HG02870 (cell line): ENCODE measurements around the gene GARIN6.
"Not testable (repeated sequence)": the region's sequence is repeated elsewhere in the genome, so short reads cannot be mapped to it uniquely, and the experiment has no call there.

Experiments used
- ATAC-seq: cut with Tn5 transposase; IDR thresholded peaks from one replicate; pipeline ENCODE4 v1.9.1; 2021; ENCODE audit warnings: mild to moderate bottlenecking, moderate library complexity; ENCODE audit not compliant: unreplicated experiment

GARIN6 gene

DNA sequence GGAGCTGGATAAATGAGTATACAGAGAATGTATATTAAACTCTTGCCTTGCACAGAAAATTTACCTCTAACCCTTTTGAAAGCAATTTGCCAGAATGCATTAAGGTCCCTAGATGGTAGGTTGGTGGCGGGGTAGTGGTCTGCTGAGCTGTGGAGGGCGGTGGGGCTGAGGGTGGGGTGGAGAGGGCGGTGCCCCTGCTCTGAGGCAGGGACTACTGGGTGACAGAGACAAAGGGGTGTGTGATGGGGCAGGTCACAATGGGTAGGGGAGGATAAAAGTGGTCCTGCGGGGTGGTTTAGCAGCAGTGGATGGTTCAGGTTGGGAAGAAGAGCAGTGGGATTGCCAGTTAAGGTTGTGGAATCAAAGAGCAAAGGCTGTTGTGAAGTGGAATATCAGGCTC lies at the start of gene GARIN6:
Gene GARIN6, plus strand, starts transcription at position 301 of the 400 bp plus-strand sequence. CDS start 422 bp downstream, outside the sequence.
- no peak for ATAC-seq

DNA sequence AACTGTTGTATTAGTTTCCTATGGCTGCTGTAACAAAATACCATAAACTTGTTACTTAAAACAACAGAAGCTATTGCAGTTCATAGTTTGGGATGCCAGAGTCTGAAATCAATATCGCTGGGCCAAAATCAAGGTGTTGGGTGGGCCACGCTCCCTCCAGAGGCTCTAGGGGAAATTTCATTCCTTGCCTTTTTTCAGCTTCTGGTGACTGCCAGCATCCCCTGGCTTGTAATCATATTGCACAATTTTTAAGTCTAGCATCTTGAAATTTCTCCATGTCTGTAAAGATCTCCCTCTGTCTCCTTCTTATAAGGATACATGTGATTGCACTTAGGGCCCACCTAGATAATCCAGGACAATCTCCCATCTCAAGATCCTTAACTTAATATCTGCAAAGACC lies 48.8 kb upstream of the GARIN6 start:
- ATAC-seq, result no peak

DNA sequence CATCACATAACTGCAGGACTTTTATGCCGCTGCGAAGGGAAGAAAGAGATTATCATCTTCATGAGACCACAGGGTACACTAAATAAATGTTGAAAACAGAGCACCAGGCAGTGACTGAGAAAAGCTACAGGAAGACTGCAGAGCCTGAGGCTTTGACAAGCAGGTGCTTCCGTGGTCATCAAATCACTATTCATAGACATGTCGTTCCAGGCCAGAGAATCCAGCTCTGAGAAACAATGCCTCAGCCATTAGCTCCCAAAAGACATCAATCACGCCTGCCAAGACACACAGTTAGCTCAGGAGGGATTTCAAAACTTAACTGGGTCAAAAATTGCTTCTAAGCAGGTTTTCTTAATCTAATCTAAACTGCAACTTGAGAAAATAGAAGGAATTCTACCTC lies 47.2 kb upstream of the GARIN6 start:
- ATAC-seq, result no peak

DNA sequence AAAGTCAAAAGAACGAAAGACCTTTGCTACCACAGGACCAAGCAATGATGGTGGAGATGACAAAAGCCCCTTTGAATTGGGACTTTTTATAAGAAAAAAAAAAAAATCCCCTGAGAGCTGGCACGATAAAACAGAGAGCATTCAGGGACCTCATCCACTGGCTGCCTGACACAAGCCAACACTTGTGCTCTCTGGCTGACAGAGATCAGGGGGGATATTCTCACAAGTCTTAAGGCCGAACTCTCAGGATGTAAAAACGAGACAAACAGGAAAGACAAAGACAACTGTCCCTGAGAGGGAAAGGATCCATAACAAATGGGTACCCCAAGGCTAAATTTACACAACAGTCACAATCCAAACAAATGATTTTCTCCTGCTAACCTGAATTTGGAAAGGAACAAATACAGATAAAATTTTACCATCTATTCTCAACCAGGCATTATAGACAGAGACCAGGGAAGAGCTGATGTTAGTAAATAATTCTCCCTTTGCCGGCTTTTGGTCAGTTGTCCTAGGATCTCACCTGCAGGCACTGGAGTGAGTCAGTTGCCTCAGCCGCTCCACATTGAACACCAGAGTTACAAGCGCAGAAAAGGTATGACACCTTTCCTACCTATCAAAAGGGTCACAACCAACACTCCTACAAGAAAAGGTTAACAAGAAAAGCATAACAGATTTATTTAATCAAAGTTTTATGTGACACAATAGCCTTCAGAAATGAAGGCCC lies 37.9 kb upstream of the GARIN6 start:
- no peak for ATAC-seq

DNA sequence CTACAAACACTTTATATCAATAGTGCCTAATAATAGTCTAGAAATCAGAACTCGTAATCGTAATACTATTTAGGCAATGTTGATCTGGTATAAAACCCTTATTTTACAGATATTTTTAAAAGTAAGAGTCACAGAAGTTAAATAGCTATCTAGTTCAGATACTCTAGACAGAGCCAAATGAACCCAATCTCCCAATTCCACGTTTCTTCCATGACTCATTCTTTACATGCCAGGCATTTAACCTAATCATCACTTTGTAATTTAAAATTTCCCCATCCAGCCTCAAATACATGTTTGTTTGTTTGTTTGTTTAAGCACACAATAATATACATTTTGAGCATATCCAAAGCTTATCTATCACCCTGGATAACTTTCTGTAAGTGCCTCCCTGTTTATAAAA lies 36.4 kb upstream of the GARIN6 start:
- no peak for ATAC-seq

DNA sequence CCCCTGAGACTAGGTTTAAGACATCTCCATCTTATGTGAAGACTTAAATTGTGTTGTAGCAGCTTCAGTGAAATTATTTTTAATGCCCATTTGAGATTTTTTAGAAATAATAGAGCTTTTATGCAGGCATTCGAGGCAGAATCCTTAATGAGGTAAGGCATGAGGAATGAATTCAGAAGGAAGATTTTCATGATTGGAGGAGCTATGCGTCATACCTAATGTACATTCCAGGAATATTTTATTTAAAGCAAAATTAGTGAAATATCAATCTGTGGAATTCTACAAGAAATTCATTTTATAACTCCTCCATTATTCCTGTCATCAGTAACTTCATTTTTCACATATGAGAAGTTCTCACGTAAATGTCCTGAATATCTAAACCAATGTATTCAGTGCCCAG lies 36.0 kb upstream of the GARIN6 start:
- no peak for ATAC-seq

DNA sequence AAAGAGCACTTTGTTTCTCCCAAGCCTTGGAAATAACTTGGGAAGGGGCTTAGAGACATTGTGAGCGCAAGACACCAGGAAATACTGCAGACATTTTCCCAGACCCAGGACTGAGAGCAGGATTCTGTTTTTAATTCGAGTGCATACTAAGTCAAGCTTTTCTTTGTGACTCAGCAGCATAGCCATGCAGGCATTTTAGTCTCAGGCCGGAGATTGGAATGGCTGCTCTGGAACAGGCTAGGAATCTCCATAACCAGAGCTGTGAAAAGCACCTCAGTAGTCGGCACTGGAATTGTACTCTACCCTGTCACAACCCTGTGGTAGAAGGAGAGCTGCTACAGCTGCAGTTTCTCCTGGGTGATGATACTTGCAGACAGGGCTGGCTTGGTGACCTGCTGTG lies 28.9 kb upstream of the GARIN6 start:
- no peak for ATAC-seq

DNA sequence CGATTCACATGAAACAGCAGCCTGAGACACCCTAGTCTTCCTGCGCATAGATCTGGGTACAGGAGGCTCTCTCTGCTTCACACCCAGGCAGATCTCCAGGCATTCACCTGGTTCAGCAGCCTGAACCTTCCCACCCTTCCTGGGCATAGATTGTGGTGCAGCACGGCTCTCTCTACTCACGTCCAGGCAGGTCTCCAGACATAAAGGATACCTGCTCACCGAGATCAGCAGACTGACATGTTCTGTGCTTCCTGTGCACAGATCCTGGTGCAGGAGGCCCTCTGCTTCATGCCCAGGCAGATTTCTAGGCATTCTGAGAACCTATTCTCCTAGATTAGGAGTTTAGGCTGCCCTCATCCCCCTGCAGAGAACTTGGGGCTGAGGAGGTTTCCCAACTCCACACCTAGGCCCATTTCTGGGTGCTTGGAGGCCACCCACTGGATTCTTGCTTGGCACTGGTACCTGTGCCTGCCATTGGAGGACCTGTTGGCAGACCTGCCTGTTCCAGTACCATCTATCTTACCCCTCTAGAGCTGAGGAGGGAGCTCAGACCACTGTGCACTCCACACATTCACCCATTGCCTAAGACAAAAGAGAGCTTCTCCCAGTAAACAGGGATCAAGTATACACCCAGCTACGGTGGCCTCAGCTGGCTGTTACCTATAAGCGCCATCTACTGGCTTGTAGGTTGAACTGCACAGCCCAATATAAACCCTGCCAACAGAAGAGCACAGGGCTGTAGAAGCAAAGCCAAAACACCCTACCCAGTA lies 28.0 kb upstream of the GARIN6 start:
- ATAC-seq, result peak; percentile 97

DNA sequence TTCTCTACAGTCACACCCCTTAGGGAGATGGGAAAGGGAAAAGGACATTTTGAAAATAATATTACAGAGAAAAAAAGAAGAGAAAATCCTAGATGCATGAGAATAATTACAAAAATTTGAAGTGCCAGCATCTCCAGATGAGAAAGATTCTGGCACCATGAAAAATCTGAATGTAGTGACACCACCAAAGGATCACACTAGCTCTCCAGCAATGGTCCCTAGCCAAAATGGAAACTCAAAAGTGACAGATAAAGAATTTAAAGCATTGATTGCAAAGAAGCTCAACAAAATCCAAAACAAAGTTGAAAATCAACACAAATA lies 27.4 kb upstream of the GARIN6 start:
- no peak for ATAC-seq

DNA sequence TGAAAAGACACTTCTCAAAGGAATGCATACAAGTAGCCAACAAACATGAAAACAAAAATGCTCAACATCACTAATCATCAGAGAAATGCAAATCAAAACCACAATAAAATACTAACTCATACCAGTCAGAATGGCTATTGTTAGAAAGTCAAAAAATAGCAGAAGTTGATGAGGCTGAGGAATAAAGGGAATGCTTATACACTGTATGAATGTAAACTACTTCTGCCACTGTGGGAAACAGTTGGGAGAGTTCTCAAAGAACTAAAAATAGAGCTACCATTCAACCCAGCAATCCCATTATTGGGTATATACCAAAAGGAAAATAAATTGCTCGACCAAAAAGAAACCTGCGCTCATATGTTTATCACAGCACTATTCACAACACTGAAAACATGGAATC lies 23.0 kb upstream of the GARIN6 start:
- ATAC-seq, result not testable (repeated sequence)

DNA sequence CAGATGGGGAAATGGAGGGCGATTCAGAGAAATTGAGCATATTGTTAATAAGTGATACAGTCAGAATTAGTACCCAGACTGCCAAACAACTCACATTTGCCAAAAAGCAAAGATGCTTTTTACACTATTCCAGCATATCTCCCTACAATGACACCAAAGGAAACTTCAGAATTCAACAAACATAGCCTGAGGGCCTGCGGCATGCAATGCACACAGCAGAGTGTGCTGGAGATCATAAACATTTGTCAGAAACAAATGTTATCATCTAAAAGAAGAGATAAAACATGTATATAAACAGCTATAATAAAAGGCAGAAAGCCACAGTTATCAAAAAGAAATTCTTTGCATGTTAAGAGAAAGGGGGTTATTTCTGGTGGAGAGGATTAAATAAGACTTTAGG lies 20.1 kb upstream of the GARIN6 start:
- ATAC-seq, result no peak

DNA sequence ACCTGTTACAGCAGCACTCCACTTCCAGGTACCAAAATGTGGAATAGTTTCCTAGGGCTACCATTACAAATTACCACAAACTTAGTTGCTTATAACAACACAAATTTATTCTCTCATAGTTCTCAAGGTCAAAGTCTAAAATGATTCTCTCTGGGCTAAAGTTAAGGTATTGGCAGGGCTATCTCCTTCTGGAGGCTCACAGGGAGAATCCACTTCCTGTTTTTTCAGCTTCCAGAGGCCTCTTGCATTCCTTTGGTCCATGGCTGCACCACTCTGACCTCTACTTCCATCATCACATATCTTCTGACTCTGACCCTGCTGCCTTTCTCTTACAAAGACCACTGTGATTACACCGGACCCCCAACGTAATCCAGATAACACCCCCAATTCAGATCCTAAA lies 2.9 kb upstream of the GARIN6 start:
- no peak for ATAC-seq

DNA sequence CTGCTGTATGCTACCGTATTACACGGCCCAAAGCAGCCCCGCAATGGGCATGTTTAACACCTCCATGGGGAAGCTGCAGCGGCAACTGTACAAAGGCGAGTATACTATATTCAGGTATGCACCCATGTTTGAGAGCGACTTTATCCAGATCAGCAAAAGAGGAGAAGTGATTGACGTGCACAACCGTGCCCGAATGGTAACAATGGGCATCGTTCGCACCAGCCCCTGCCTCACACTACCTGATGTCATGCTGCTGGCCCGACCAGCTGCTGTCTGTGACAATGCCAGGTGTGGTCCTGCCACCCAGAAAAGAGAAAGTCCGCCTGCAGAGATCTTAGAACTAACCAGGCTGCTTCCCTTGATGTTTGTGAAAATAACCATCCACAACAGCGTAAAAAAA lies 630 bp downstream of the GARIN6 start:
- no peak for ATAC-seq

DNA sequence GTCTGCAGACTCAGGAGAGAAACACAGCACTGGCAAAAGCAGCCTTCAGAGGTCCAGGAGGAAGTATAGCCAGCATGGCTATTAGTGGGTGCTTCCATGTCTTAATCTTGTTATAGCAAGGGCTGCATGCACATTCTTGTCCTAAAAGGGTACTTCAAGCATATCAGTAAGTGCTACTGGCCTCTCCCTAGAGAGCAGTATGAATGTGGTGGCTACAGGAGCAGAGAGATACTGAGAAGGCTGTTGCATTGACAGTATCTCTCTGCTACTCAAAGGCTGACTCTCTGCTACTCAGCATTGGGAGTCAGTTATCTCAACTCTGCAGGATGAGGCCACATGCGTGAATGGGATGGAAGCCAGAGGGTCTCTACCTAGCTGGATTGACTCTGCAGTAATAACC lies 2.0 kb downstream of the GARIN6 start:
- ATAC-seq, result no peak

DNA sequence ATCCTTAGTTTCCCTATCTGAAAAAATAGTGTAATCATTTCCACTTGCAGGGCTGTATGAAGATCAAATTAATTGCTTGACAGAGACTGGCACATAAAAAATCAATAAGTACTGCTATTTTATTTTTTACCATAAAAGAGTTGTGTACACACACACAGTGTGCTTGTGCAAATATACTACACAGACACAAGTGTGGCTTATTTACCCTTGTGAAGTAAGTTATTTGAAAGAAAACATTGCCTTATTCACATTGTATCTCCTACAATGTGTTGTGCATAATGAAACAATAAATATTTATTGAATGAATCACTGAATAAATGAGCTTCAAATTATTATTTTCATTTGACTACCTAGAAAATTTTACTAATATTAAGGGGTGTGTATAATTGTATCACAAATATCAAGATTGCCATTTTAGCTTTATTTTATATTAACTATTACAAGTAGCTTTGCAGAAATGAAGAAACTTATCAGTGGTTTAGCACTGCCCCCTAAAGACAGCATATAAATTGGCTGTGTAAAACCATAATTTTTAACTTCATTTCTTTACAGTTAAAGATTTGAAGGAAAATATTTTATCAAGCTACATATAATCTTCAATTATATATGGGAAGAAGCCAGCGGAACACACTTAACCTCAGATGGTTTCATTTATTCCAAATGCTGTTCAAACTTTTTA lies 11.3 kb downstream of the GARIN6 start:
- ATAC-seq, result no peak

DNA sequence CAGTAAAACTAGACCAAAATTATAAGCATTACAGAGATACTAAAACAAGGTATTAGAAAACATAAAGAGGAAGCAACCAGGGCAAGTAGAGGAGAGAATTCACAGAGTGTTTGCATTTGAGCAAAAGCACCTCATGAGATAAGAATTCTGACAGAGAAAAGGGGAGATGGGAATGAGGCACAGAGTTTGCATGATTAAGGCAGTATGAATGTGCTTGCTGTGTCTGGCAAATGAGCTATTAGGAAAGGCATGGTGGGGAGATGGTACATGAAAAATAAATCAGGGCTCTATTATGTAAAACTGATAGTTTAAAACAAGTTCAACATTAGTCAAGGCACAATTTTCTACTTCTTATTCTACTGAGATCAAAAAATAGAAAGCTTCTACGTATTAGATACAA lies 23.1 kb downstream of the GARIN6 start:
- ATAC-seq, result no peak

DNA sequence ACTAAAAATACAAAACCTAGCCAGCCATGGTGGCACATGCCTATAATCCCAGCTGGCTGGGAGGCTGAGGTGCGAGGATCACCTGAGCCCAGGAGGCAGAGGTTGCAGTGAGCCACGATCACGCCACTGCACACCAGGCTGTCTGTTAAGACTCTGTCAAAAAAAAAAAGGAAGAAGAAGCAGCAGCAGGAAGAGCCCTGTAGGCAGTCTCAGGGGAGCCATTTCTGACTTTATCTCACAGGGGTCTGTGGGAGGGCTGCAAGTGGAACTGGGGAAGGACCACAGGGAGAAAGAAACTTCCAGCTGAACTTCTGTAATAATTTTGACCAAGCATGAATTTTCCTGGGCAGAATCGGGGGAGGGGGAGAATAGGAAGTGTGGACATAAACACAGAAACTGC lies 32.7 kb downstream of the GARIN6 start:
- no peak for ATAC-seq

DNA sequence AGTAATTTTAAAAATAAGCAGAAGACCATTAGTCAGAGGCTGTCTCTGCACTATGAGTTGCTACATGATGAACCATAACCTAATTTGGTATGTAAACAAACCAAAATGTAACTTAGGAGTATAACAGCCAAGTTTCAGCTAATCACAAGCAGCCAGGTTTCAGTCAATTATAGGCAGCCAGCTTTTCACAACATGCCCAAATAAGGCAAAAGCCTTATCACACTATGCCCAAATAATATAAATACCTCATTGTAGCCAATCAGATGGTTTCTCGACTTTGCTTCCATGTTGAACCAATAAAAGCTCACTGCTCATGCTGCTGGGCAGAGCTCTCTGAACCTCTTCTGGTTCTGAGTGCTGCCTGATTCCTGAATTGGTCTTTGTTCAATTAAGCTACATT lies 38.6 kb downstream of the GARIN6 start:
- no peak for ATAC-seq

DNA sequence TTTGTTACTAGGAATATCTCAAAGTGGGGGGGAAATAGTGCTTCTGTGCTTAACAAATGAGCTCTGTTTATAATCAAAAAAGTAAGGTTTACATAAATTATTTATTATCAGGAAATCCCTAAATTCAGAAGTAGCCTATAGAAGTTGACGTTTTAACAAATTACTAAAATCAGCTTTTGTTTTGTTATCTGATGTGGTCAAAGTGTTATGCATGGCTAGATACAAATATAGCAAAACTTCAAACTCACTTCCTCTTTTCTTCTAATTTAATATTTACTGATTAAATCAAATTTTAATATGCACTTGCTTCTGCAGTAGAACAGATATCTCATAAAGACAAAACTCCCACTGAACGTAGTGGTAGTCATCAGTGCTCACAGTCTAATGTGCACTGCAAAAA lies 47.5 kb downstream of the GARIN6 start:
- no peak for ATAC-seq
